ENCODE results near the gene MAPK8IP3.

- TF ChIP-seq, protein P1, sequence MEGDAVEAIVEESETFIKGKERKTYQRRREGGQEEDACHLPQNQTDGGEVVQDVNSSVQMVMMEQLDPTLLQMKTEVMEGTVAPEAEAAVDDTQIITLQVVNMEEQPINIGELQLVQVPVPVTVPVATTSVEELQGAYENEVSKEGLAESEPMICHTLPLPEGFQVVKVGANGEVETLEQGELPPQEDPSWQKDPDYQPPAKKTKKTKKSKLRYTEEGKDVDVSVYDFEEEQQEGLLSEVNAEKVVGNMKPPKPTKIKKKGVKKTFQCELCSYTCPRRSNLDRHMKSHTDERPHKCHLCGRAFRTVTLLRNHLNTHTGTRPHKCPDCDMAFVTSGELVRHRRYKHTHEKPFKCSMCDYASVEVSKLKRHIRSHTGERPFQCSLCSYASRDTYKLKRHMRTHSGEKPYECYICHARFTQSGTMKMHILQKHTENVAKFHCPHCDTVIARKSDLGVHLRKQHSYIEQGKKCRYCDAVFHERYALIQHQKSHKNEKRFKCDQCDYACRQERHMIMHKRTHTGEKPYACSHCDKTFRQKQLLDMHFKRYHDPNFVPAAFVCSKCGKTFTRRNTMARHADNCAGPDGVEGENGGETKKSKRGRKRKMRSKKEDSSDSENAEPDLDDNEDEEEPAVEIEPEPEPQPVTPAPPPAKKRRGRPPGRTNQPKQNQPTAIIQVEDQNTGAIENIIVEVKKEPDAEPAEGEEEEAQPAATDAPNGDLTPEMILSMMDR (IDR thresholded peaks at IDR 0.05): no peak
- TF ChIP-seq EZH2phosphoT487 (IDR thresholded peaks at IDR 0.05) (no peak), EZH2 (IDR thresholded peaks at IDR 0.05) (no peak)
These were observed 76.6 kb downstream of the MAPK8IP3 start, which contains the start of the genes NUBP2 and SPSB3 for GRCh38 chr16:1782408-1783264.

All from neural progenitor cell (in vitro differentiated cells).